Lower leg skin (tissue), 3 donors: Measurements from ENCODE around the gene LYRM9.

Source experiments
- CTCF ChIP-seq, 3 donors: fragments of 450-650 bp; IDR thresholded peaks; one replicate each; pipeline ENCODE4 v1.5.1; 2016; ENCODE audit warnings: antibody characterized with exemption in 3 of 3, mild to moderate bottlenecking in 3 of 3, moderate library complexity in 2 of 3
- POLR2A ChIP-seq, 2 donors: fragments of 450-650 bp; IDR thresholded peaks; one replicate each; pipeline ENCODE4 v1.6.1; 2016 to 2017; ENCODE audit warnings: antibody characterized with exemption in 2 of 2, mild to moderate bottlenecking in 1 of 2, moderate library complexity in 1 of 2

GRCh38 chr17:27928587-27928986, 35.4 kb upstream of the LYRM9 start:
- no peak for TF ChIP-seq POLR2A (IDR thresholded peaks at IDR 0.05)
- TF ChIP-seq CTCF (IDR thresholded peaks at IDR 0.05) = no peak
